HCT116 (cell line): ENCODE measurements around the gene RBMX2.
"Not testable (repeated sequence)": the region's sequence is repeated elsewhere in the genome, so short reads cannot be mapped to it uniquely, and the experiment has no call there.

ENCODE experiments used
- CTCF ChIP-seq, 3 experiments: fragments of 200-600 bp in 1 of 3; sonication (generic) in 1 of 3; IDR thresholded peaks in 2 of 3; conservative IDR thresholded peaks in 1 of 3; 2 replicates each; pipeline ENCODE4 v1.5.1; 2012 to 2017; ENCODE audit warnings: low read depth in 2 of 3, low read length in 2 of 3, antibody characterized with exemption in 1 of 3, borderline replicate concordance in 1 of 3, control low read depth in 1 of 3, mild to moderate bottlenecking in 1 of 3, mixed read lengths in 1 of 3, mixed run types in 1 of 3, moderate library complexity in 1 of 3; ENCODE audit not compliant: insufficient read depth in 1 of 3
- EZH2 ChIP-seq: fragments of 200-600 bp; sonication (generic); IDR thresholded peaks from 2 replicates; pipeline ENCODE4 v1.6.1; 2017; ENCODE audit warnings: antibody characterized with exemption, mixed run types
- MAX ChIP-seq: IDR thresholded peaks from 2 replicates; pipeline ENCODE4 v1.6.1; 2012
- POLR2A ChIP-seq: IDR thresholded peaks from 2 replicates; pipeline ENCODE4 v1.7.0; 2011; ENCODE audit warnings: borderline replicate concordance; ENCODE audit not compliant: insufficient read depth, insufficient read length; ENCODE audit errors: extremely low read depth
- REST ChIP-seq: IDR thresholded peaks from 2 replicates; pipeline ENCODE4 v1.6.1; 2012; ENCODE audit warnings: low read depth

GRCh38 chrX:130352050-130352449, 49.7 kb upstream of the RBMX2 start:
- TF ChIP-seq MAX; EZH2; POLR2A; CTCF (IDR thresholded peaks at IDR 0.05 in 2 of 3, conservative IDR thresholded peaks at IDR 0.05 in 1 of 3; ENCODE audit: borderline replicate concordance in 1 of 3, insufficient read depth in 1 of 3, low read depth in 2 of 3, low read length in 2 of 3); REST: not testable (repeated sequence)
